Measurements from ENCODE around the gene GPANK1.

Gene GPANK1

GRCh38 chr6:31701666-31702404, 37.0 kb upstream of the GPANK1 start:
- H3K79me2 ChIP-seq (ENCODE audit: insufficient read depth, low read length) = 0 out of 2 replicates have a peak, but pooled peaks cover 5% of the 10 kb centered on the region
- no peaks in the 10 kb centered on the region for H3K9me2 ChIP-seq (ENCODE audit: low read depth, low read length)
- H3K36me3 ChIP-seq (ENCODE audit: insufficient read depth, low read length) = peaks cover 8% of the 10 kb centered on the region; the same call in 1 of the 2 replicates
- H3F3A ChIP-seq (ENCODE audit: insufficient read depth, low read length) = no peaks in the 10 kb centered on the region
- peak overlapping the region; percentile 85 for H3K4me3 ChIP-seq (ENCODE audit: low read depth, low read length, poor library complexity, severe bottlenecking)
- no peaks in the 10 kb centered on the region for H3K27me3 ChIP-seq (ENCODE audit: insufficient read depth, low read length)
- no peaks in the 10 kb centered on the region for H3K9me3 ChIP-seq (ENCODE audit: low read length)
- H3K9ac ChIP-seq (ENCODE audit: low read length) = peak overlapping the region; percentile 89
- no peak for TF ChIP-seq CTCF (IDR thresholded peaks at IDR 0.05; ENCODE audit: low read length)
- H3K4me2 ChIP-seq (ENCODE audit: low read length) = peak overlapping the region; percentile 91
- peak overlapping the region; percentile 1 for H3K27ac ChIP-seq (ENCODE audit: low read depth, low read length, poor library complexity, severe bottlenecking)
- no peak overlapping the region for H2AFZ ChIP-seq (ENCODE audit: low read length)
- H4K20me1 ChIP-seq (ENCODE audit: insufficient read depth, low read length) = no peaks in the 10 kb centered on the region
- H3K4me1 ChIP-seq (ENCODE audit: insufficient read depth, low read length, severe bottlenecking) = peaks cover 23% of the 10 kb centered on the region

DNA sequence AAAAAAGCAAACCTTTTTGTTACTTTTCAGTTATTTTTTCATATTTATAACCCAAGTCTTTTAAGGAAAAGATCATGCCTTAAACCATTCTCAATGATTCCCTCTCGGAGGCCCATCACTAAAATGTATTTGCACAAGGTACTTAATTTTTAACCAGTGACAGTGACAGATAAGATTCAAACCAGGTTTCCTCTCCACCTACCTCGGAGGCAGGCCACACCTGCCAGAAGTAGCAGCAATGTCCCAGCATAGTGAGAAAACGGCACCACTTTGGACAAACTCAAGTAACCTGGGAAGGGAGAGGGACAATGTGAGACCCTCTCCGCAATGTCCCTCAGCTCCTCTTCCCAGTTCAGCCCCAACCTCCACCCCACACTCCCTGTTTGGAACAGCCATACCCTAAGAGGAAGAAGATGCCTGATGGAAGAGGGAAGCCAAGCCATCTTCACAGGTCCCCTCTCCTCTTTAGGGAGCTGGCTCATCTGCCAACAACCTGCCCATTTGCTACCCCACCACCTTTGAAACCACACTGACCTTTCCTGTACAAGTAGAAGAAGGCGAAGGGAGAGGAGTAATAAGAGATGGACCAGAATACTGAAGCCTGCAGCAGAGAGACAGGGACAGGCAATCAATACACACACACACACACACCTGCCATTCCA, 36.1 kb upstream of the GPANK1 start:
- 0 out of 2 replicates have a peak, but pooled peaks cover 5% of the 10 kb centered on the region for H3K79me2 ChIP-seq (ENCODE audit: insufficient read depth, low read length)
- no peak overlapping the region for H2AFZ ChIP-seq (ENCODE audit: low read length)
- no peaks in the 10 kb centered on the region for H3F3A ChIP-seq (ENCODE audit: insufficient read depth, low read length)
- no peak overlapping the region for H3K4me3 ChIP-seq (ENCODE audit: low read depth, low read length, poor library complexity, severe bottlenecking)
- H3K27ac ChIP-seq (ENCODE audit: low read depth, low read length, poor library complexity, severe bottlenecking) = no peak overlapping the region
- H3K4me2 ChIP-seq (ENCODE audit: low read length) = no peak overlapping the region; the same call in 1 of the 2 replicates
- H3K9me3 ChIP-seq (ENCODE audit: low read length) = no peaks in the 10 kb centered on the region
- no peak overlapping the region for H3K9ac ChIP-seq (ENCODE audit: low read length)
- peaks cover 23% of the 10 kb centered on the region for H3K4me1 ChIP-seq (ENCODE audit: insufficient read depth, low read length, severe bottlenecking)
- peaks cover 12% of the 10 kb centered on the region for H3K36me3 ChIP-seq (ENCODE audit: insufficient read depth, low read length)
- no peak for TF ChIP-seq EZH2 (IDR thresholded peaks at IDR 0.05; ENCODE audit: borderline replicate concordance, low read length)
- TF ChIP-seq CTCF (IDR thresholded peaks at IDR 0.05; ENCODE audit: low read length) = no peak
- H3K27me3 ChIP-seq (ENCODE audit: insufficient read depth, low read length) = no peaks in the 10 kb centered on the region
- H4K20me1 ChIP-seq (ENCODE audit: insufficient read depth, low read length) = no peaks in the 10 kb centered on the region
- no peaks in the 10 kb centered on the region for H3K9me2 ChIP-seq (ENCODE audit: low read depth, low read length)

DNA sequence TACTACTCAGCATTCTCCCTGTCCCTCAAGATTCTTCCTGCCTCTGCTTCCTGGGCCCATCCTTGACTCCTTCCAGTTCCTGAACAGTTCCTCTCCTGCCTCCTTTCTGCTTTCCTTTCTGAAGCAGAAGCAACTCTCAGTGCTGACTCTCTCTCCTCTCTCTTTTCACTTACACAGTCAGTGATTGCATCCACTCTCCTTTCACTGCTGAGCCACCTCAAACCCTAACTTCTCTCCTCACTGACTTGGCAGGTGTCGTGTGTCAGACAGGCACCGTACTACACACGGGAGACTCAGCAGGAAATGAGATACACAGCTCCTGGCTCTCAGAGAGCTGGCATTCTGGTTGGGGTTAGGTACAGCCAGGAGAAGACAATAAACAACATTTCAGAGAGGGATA, 32.8 kb upstream of the GPANK1 start:
- Histone ChIP-seq H2AFZ (ENCODE audit: low read length) (no peak overlapping the region), H3K36me3 (ENCODE audit: insufficient read depth, low read length) (peaks cover 39% of the 10 kb centered on the region), H3F3A (ENCODE audit: insufficient read depth, low read length) (no peaks in the 10 kb centered on the region), H4K20me1 (ENCODE audit: insufficient read depth, low read length) (no peaks in the 10 kb centered on the region), H3K9ac (ENCODE audit: low read length) (no peak overlapping the region), H3K9me3 (ENCODE audit: low read length) (no peaks in the 10 kb centered on the region), H3K4me1 (ENCODE audit: insufficient read depth, low read length, severe bottlenecking) (peaks cover 17% of the 10 kb centered on the region), H3K9me2 (ENCODE audit: low read depth, low read length) (no peaks in the 10 kb centered on the region), H3K27me3 (ENCODE audit: insufficient read depth, low read length) (no peaks in the 10 kb centered on the region), H3K27ac (ENCODE audit: low read depth, low read length, poor library complexity, severe bottlenecking) (no peak overlapping the region), H3K79me2 (ENCODE audit: insufficient read depth, low read length) (0 out of 2 replicates have a peak, but pooled peaks cover 5% of the 10 kb centered on the region), H3K4me3 (ENCODE audit: low read depth, low read length, poor library complexity, severe bottlenecking) (no peak overlapping the region), H3K4me2 (ENCODE audit: low read length) (no peak overlapping the region)
- TF ChIP-seq EZH2 (IDR thresholded peaks at IDR 0.05; ENCODE audit: borderline replicate concordance, low read length) (no peak), CTCF (IDR thresholded peaks at IDR 0.05; ENCODE audit: low read length) (no peak)
